NCI-H345 (cell line): ENCODE data around the gene TTC29.

Experiments
- DNase-seq: peaks from one replicate; lab custom pipeline; 2025; lab: John Stamatoyannopoulos, UW

The TTC29 gene

GRCh38 chr4:146945556-146946374 lies at the start of gene TTC29:
Gene TTC29, minus strand, starts transcription at chr4:146945864. Its CDS starts 5,969 bp downstream, at chr4:146939895.
- DNase-seq = peak; percentile 84

GRCh38 chr4:146981651-146982050 lies 36.0 kb upstream of the TTC29 start:
- DNase-seq = no peak

GRCh38 chr4:146978641-146979040 lies 33.0 kb upstream of the TTC29 start:
- no peak for DNase-seq

- no peak for DNase-seq
Observed at GRCh38 chr4:146976145-146976544, 30.5 kb upstream of the TTC29 start.

GRCh38 chr4:146975527-146975926 lies 29.9 kb upstream of the TTC29 start:
- no peak for DNase-seq

GRCh38 chr4:146975036-146975435 lies 29.4 kb upstream of the TTC29 start:
- DNase-seq = no peak

- no peak for DNase-seq
Observed at GRCh38 chr4:146972036-146972435, 26.4 kb upstream of the TTC29 start.

GRCh38 chr4:146969126-146969525 lies 23.5 kb upstream of the TTC29 start:
- no peak for DNase-seq

GRCh38 chr4:146960634-146961033 lies 15.0 kb upstream of the TTC29 start:
- no peak for DNase-seq

- DNase-seq = peak; percentile 49
Observed at GRCh38 chr4:146959692-146960091, 14.0 kb upstream of the TTC29 start.

GRCh38 chr4:146957237-146957636 lies 11.6 kb upstream of the TTC29 start:
- no peak for DNase-seq

GRCh38 chr4:146952896-146953295 lies 7.2 kb upstream of the TTC29 start:
- no peak for DNase-seq

GRCh38 chr4:146949559-146949958 lies 3.9 kb upstream of the TTC29 start:
- no peak for DNase-seq

GRCh38 chr4:146943691-146944375 lies 1.8 kb downstream of the TTC29 start:
- no peak for DNase-seq

GRCh38 chr4:146932116-146932515 lies 13.5 kb downstream of the TTC29 start:
- no peak for DNase-seq

GRCh38 chr4:146930673-146931072 lies 15.0 kb downstream of the TTC29 start:
- DNase-seq = no peak

- no peak for DNase-seq
Observed at GRCh38 chr4:146927695-146928094, 18.0 kb downstream of the TTC29 start.

- peak; percentile 1 for DNase-seq
Observed at GRCh38 chr4:146916479-146917076, 29.1 kb downstream of the TTC29 start.

- no peak for DNase-seq
Observed at GRCh38 chr4:146915132-146915531, 30.5 kb downstream of the TTC29 start.

GRCh38 chr4:146900295-146900694 lies 45.4 kb downstream of the TTC29 start:
- no peak for DNase-seq

- no peak for DNase-seq
Observed at GRCh38 chr4:146890301-146890700, 55.4 kb downstream of the TTC29 start.

- DNase-seq = no peak
Observed at GRCh38 chr4:146883070-146883469, 62.6 kb downstream of the TTC29 start.

- DNase-seq = no peak
Observed at GRCh38 chr4:146857298-146857697, 88.4 kb downstream of the TTC29 start.
